ENCODE measurements around the gene NTM.

NTM gene

DNA sequence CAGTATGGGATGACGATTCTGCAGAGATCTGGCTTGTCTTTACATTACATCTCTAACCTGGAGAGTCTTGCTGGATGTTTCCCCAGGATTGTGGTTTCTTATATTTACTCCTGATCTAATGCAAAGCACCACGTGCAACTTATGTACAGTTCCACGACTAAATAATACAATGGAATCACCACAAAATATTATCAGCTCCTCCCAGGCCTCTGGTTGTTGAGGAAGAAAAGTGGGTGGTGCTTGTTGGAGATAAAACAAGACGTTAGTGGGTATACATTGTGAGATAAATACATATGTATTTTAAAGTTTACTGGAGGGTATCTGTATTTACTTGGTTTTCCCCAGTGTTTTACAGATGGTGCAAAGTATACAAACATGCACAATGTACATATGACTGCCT, 569.7 kb downstream of the NTM start:
- no peaks in the 10 kb centered on the region for H3K27me3 ChIP-seq (ENCODE audit: insufficient read depth, low read length, poor library complexity, severe bottlenecking)
- H3K4me1 ChIP-seq (ENCODE audit: insufficient read depth, low read length, poor library complexity, severe bottlenecking), result no peaks in the 10 kb centered on the region
- no peak overlapping the region for H3K4me3 ChIP-seq (ENCODE audit: low read length, poor library complexity, severe bottlenecking)
- no peaks in the 10 kb centered on the region for H3K9me2 ChIP-seq (replicated peaks; ENCODE audit: low read depth, low read length)
- no peak overlapping the region for H3K9ac ChIP-seq (ENCODE audit: low read depth, low read length, poor library complexity, severe bottlenecking)
- no peaks in the 10 kb centered on the region for H4K20me1 ChIP-seq (ENCODE audit: insufficient read depth, low read length, poor library complexity, severe bottlenecking)
- no peaks in the 10 kb centered on the region for H3K9me3 ChIP-seq (ENCODE audit: insufficient read depth, low read depth, low read length)
- no peaks in the 10 kb centered on the region for H3F3A ChIP-seq (ENCODE audit: low read depth)
- no peaks in the 10 kb centered on the region for H3K79me2 ChIP-seq (ENCODE audit: insufficient read depth, low read length)
- H2AFZ ChIP-seq (ENCODE audit: low read length), result no peak overlapping the region
- H3K4me2 ChIP-seq (ENCODE audit: low read depth, low read length, poor library complexity, severe bottlenecking), result no peak overlapping the region
- no peaks in the 10 kb centered on the region for H3K36me3 ChIP-seq (ENCODE audit: insufficient read depth, low read length)
- TF ChIP-seq EZH2phosphoT487 (IDR thresholded peaks at IDR 0.05; ENCODE audit: borderline replicate concordance), result no peak
- TF ChIP-seq, protein P1, sequence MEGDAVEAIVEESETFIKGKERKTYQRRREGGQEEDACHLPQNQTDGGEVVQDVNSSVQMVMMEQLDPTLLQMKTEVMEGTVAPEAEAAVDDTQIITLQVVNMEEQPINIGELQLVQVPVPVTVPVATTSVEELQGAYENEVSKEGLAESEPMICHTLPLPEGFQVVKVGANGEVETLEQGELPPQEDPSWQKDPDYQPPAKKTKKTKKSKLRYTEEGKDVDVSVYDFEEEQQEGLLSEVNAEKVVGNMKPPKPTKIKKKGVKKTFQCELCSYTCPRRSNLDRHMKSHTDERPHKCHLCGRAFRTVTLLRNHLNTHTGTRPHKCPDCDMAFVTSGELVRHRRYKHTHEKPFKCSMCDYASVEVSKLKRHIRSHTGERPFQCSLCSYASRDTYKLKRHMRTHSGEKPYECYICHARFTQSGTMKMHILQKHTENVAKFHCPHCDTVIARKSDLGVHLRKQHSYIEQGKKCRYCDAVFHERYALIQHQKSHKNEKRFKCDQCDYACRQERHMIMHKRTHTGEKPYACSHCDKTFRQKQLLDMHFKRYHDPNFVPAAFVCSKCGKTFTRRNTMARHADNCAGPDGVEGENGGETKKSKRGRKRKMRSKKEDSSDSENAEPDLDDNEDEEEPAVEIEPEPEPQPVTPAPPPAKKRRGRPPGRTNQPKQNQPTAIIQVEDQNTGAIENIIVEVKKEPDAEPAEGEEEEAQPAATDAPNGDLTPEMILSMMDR (conservative IDR thresholded peaks at IDR 0.05; ENCODE audit: low read length), result no peak

GRCh38 chr11:131942878-131943277, 572.5 kb downstream of the NTM start:
- Histone ChIP-seq H3K9me2 (replicated peaks; ENCODE audit: low read depth, low read length) (no peaks in the 10 kb centered on the region), H4K20me1 (ENCODE audit: insufficient read depth, low read length, poor library complexity, severe bottlenecking) (no peaks in the 10 kb centered on the region), H3K36me3 (ENCODE audit: insufficient read depth, low read length) (no peaks in the 10 kb centered on the region), H3F3A (ENCODE audit: low read depth) (no peaks in the 10 kb centered on the region), H3K79me2 (ENCODE audit: insufficient read depth, low read length) (no peaks in the 10 kb centered on the region), H2AFZ (ENCODE audit: low read length) (no peak overlapping the region), H3K27me3 (ENCODE audit: insufficient read depth, low read length, poor library complexity, severe bottlenecking) (no peaks in the 10 kb centered on the region), H3K9ac (ENCODE audit: low read depth, low read length, poor library complexity, severe bottlenecking) (no peak overlapping the region), H3K4me3 (ENCODE audit: low read length, poor library complexity, severe bottlenecking) (no peak overlapping the region), H3K9me3 (ENCODE audit: insufficient read depth, low read depth, low read length) (no peaks in the 10 kb centered on the region), H3K4me2 (ENCODE audit: low read depth, low read length, poor library complexity, severe bottlenecking) (no peak overlapping the region), H3K4me1 (ENCODE audit: insufficient read depth, low read length, poor library complexity, severe bottlenecking) (no peaks in the 10 kb centered on the region)
- no peak for TF ChIP-seq EZH2phosphoT487 (IDR thresholded peaks at IDR 0.05; ENCODE audit: borderline replicate concordance)
- TF ChIP-seq, protein P1 (conservative IDR thresholded peaks at IDR 0.05; ENCODE audit: low read length), result no peak

GRCh38 chr11:131943295-131943694, 572.9 kb downstream of the NTM start:
- Histone ChIP-seq H3K4me3 (ENCODE audit: low read length, poor library complexity, severe bottlenecking) (no peak overlapping the region), H4K20me1 (ENCODE audit: insufficient read depth, low read length, poor library complexity, severe bottlenecking) (no peaks in the 10 kb centered on the region), H3K4me1 (ENCODE audit: insufficient read depth, low read length, poor library complexity, severe bottlenecking) (no peaks in the 10 kb centered on the region), H3F3A (ENCODE audit: low read depth) (no peaks in the 10 kb centered on the region), H3K4me2 (ENCODE audit: low read depth, low read length, poor library complexity, severe bottlenecking) (no peak overlapping the region), H3K9me3 (ENCODE audit: insufficient read depth, low read depth, low read length) (no peaks in the 10 kb centered on the region), H2AFZ (ENCODE audit: low read length) (no peak overlapping the region), H3K9ac (ENCODE audit: low read depth, low read length, poor library complexity, severe bottlenecking) (no peak overlapping the region), H3K9me2 (replicated peaks; ENCODE audit: low read depth, low read length) (no peaks in the 10 kb centered on the region), H3K27me3 (ENCODE audit: insufficient read depth, low read length, poor library complexity, severe bottlenecking) (no peaks in the 10 kb centered on the region), H3K36me3 (ENCODE audit: insufficient read depth, low read length) (no peaks in the 10 kb centered on the region), H3K79me2 (ENCODE audit: insufficient read depth, low read length) (no peaks in the 10 kb centered on the region)
- TF ChIP-seq EZH2phosphoT487 (IDR thresholded peaks at IDR 0.05; ENCODE audit: borderline replicate concordance), result no peak
- TF ChIP-seq, protein P1 (conservative IDR thresholded peaks at IDR 0.05; ENCODE audit: low read length), result no peak

Measured in Loucy (cell line).